ENCODE data around the gene KIF16B.
A peak's percentile ranks its signal among the peaks of the same experiment; 100 is the strongest.
"Not testable (repeated sequence)": the region's sequence is repeated elsewhere in the genome, so short reads cannot be mapped to it uniquely, and the experiment has no call there.

Gene KIF16B

GRCh38 chr20:16573001-16573965 lies at the start of gene KIF16B:
KIF16B (minus strand) TSS chr20:16573448; CDS start chr20:16573275, 173 bp downstream.
- peak; percentile 60 for DNase-seq (ENCODE audit: low read depth, low spot score)
- peak within 1 kb of the TSS; percentile 66 for H3K27ac ChIP-seq

GRCh38 chr20:16622501-16622900 lies 49.3 kb upstream of the KIF16B start:
- no peak for DNase-seq (ENCODE audit: low read depth, low spot score)
- no peak overlapping the region for H3K27ac ChIP-seq

GRCh38 chr20:16621435-16622141 lies 48.3 kb upstream of the KIF16B start:
- DNase-seq (ENCODE audit: low read depth, low spot score): no peak
- no peak overlapping the region for H3K27ac ChIP-seq

GRCh38 chr20:16620961-16621360 lies 47.7 kb upstream of the KIF16B start:
- H3K27ac ChIP-seq: no peak overlapping the region
- DNase-seq (ENCODE audit: low read depth, low spot score): no peak

GRCh38 chr20:16619953-16620352 lies 46.7 kb upstream of the KIF16B start:
- H3K27ac ChIP-seq: no peak overlapping the region
- DNase-seq (ENCODE audit: low read depth, low spot score): no peak

- H3K27ac ChIP-seq: no peak overlapping the region
- no peak for DNase-seq (ENCODE audit: low read depth, low spot score)
Observed at GRCh38 chr20:16617056-16617455, 43.8 kb upstream of the KIF16B start.

- no peak overlapping the region for H3K27ac ChIP-seq
- DNase-seq (ENCODE audit: low read depth, low spot score): no peak
Observed at GRCh38 chr20:16616317-16616716, 43.1 kb upstream of the KIF16B start.

GRCh38 chr20:16615199-16615598 lies 42.0 kb upstream of the KIF16B start:
- H3K27ac ChIP-seq: no peak overlapping the region
- DNase-seq (ENCODE audit: low read depth, low spot score): no peak

GRCh38 chr20:16613954-16614353 lies 40.7 kb upstream of the KIF16B start:
- no peak for DNase-seq (ENCODE audit: low read depth, low spot score)

GRCh38 chr20:16612706-16613105 lies 39.5 kb upstream of the KIF16B start:
- H3K27ac ChIP-seq: no peak overlapping the region
- no peak for DNase-seq (ENCODE audit: low read depth, low spot score)

More at GRCh38 chr20:16613954-16614353, 40.7 kb upstream of the KIF16B start:
- H3K27ac ChIP-seq: no peak overlapping the region

GRCh38 chr20:16611817-16612216 lies 38.6 kb upstream of the KIF16B start:
- no peak overlapping the region for H3K27ac ChIP-seq
- DNase-seq (ENCODE audit: low read depth, low spot score): no peak

- no peak for DNase-seq (ENCODE audit: low read depth, low spot score)
- no peak overlapping the region for H3K27ac ChIP-seq
Observed at GRCh38 chr20:16609066-16609465, 35.8 kb upstream of the KIF16B start.

- no peak overlapping the region for H3K27ac ChIP-seq
- no peak for DNase-seq (ENCODE audit: low read depth, low spot score)
Observed at GRCh38 chr20:16608277-16608650, 35.0 kb upstream of the KIF16B start.

- no peak overlapping the region for H3K27ac ChIP-seq
- no peak for DNase-seq (ENCODE audit: low read depth, low spot score)
Observed at GRCh38 chr20:16607364-16608276, 34.4 kb upstream of the KIF16B start.

GRCh38 chr20:16606468-16607070 lies 33.3 kb upstream of the KIF16B start:
- no peak overlapping the region for H3K27ac ChIP-seq
- no peak for DNase-seq (ENCODE audit: low read depth, low spot score)

- no peak for DNase-seq (ENCODE audit: low read depth, low spot score)
- H3K27ac ChIP-seq: no peak overlapping the region
Observed at GRCh38 chr20:16601047-16601446, 27.8 kb upstream of the KIF16B start.

GRCh38 chr20:16599257-16599656 lies 26.0 kb upstream of the KIF16B start:
- H3K27ac ChIP-seq: no peak overlapping the region
- no peak for DNase-seq (ENCODE audit: low read depth, low spot score)

- no peak for DNase-seq (ENCODE audit: low read depth, low spot score)
- H3K27ac ChIP-seq: no peak overlapping the region
Observed at GRCh38 chr20:16596991-16597390, 23.7 kb upstream of the KIF16B start.

- H3K27ac ChIP-seq; DNase-seq (ENCODE audit: low read depth, low spot score): not testable (repeated sequence)
Observed at GRCh38 chr20:16596404-16596803, 23.2 kb upstream of the KIF16B start.

- no peak for DNase-seq (ENCODE audit: low read depth, low spot score)
- no peak overlapping the region for H3K27ac ChIP-seq
Observed at GRCh38 chr20:16595376-16595775, 22.1 kb upstream of the KIF16B start.

Data from epithelial cell of prostate (primary cell).